ENCODE measurements around the gene NLE1.
"Not testable (repeated sequence)": the region's sequence is repeated elsewhere in the genome, so short reads cannot be mapped to it uniquely, and the experiment has no call there.

NLE1 gene

DNA sequence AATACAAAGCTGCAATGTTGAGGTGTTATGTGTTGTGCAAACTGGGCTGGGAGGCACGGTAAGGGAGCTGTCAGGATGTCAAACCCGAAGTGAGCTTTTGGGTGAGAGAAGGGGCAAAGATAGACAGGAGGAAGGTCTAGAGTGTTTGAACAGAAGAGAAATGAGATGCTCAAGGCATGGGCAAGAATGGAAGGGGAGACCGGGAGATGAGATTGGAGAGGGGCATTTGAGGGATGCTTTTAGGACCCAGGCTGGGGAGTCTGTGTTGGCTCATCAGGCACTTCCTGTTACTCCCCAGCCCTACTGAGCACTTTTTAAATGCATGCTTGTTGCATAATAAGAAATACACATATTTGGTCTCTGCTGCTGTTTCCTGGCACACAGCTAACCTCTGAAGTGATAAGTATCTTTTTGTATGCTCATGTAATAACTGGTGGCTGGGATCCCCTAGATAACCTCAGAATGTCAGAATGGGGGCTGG is 19.2 kb upstream of the NLE1 start:
- no peak for DNase-seq (ENCODE audit: low spot score)

GRCh38 chr17:35160354-35161201 is 18.5 kb upstream of the NLE1 start:
- no peak for DNase-seq (ENCODE audit: low spot score)

- DNase-seq (ENCODE audit: low spot score), result no peak
These were observed 17.8 kb upstream of the NLE1 start for GRCh38 chr17:35159940-35160339.

GRCh38 chr17:35155246-35155645 is 13.1 kb upstream of the NLE1 start:
- no peak for DNase-seq (ENCODE audit: low spot score)

- DNase-seq (ENCODE audit: low spot score), result no peak
These were observed 12.4 kb upstream of the NLE1 start for GRCh38 chr17:35154196-35155165.

DNA sequence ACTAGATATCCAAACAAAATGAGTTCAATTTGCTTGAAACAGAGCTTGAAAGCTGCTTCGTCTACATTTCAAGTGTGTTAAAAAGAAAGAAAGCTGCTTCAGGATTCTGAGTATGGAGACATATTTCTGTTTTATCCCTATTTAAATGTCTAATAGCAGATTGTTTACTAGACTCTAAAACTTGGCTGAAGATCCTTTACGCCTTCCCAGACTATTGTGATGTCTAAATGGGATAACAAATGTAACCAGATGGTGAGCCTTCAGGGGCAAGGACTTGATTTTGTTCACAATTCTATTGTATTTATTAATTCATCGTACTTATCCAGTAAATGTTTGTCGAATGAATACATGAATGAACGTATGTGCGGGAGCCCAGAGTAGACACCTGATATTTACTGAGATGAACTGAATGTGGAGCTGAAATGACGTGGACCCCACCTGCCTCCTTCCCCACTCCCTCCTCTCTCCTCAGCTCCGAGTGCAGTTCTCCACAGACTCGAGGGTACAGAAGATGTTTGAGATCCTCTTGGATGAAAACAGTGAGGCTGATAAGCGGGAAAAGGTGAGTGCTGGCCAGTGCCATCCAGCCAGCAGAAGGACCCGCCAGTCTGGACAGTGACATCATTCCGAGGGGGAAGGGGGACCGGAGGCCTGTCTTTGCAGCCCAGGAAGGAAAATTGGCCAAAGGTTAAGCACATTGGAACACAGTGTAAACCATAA is 10.5 kb upstream of the NLE1 start:
- DNase-seq (ENCODE audit: low spot score), result no peak

DNA sequence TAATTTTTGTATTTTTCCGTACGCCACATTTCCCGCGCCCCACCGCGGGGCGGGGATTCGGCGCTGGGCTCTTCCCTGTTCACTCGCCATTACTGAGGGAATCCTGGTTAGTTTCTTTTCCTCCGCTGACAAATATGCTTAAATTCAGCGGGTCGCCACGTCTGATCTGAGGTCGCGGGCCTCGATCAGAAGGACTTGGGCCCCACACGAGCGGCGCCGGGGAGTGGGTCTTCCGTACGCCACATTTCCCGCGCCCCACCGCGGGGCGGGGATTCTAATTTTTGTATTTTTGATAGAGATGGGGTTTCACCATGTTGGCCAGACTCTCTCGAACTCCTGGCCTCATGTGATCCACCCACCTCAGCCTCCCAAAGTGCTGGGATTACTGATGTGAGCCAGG is 9.0 kb upstream of the NLE1 start:
- not testable (repeated sequence) for DNase-seq (ENCODE audit: low spot score)

GRCh38 chr17:35149941-35150340 is 7.8 kb upstream of the NLE1 start:
- DNase-seq (ENCODE audit: low spot score), result no peak

- no peak for DNase-seq (ENCODE audit: low spot score)
These were observed 6.0 kb upstream of the NLE1 start for GRCh38 chr17:35148144-35148543.

GRCh38 chr17:35147375-35147905 is 5.3 kb upstream of the NLE1 start, which contains the start of gene UNC45B:
Gene UNC45B (plus strand): TSS chr17:35147817. CDS start chr17:35148264, 447 bp downstream.
- DNase-seq (ENCODE audit: low spot score), result no peak

GRCh38 chr17:35146214-35146833 is 4.2 kb upstream of the NLE1 start:
- no peak for DNase-seq (ENCODE audit: low spot score)

GRCh38 chr17:35144840-35145239 is 2.7 kb upstream of the NLE1 start:
- DNase-seq (ENCODE audit: low spot score), result no peak

DNA sequence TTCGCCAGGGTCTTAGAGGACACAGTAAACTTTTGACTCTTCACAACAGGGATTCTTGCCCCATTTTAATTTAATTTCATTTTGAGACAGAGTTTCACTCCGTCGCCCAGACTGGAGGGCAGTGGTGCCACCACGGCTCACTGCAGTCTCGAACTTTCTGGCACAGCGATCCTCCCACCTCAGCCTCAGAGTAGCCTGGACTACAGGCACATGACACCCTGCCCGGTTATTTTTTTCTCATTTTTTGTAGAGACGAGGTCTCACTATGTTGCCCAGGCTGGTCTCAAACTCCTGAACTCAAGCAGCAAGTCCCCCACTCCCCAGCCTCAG is 329 bp upstream of the NLE1 start:
- DNase-seq (ENCODE audit: low spot score), result no peak

DNA sequence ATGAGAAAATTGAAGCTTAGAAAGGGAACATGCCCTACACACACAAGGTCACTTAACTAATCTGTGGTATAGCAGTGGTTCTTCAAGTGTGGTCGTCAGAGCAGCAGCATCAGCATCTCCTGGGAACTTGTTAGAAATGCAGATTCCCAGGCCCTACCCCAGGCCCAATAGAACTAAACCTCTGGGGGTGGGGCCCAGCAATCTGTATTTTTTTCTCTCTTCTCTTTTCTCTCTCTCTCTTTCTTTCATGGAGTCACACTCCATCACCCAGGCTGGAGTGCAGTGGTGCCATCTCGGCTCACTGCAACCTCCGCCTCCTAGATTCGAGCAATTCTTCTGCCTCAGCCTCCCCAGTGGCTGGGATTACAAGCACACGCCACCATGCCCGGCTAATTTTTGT is 3.9 kb downstream of the NLE1 start:
- DNase-seq (ENCODE audit: low spot score), result no peak

- DNase-seq (ENCODE audit: low spot score), result no peak
These were observed 6.8 kb downstream of the NLE1 start for GRCh38 chr17:35135322-35135721.

DNA sequence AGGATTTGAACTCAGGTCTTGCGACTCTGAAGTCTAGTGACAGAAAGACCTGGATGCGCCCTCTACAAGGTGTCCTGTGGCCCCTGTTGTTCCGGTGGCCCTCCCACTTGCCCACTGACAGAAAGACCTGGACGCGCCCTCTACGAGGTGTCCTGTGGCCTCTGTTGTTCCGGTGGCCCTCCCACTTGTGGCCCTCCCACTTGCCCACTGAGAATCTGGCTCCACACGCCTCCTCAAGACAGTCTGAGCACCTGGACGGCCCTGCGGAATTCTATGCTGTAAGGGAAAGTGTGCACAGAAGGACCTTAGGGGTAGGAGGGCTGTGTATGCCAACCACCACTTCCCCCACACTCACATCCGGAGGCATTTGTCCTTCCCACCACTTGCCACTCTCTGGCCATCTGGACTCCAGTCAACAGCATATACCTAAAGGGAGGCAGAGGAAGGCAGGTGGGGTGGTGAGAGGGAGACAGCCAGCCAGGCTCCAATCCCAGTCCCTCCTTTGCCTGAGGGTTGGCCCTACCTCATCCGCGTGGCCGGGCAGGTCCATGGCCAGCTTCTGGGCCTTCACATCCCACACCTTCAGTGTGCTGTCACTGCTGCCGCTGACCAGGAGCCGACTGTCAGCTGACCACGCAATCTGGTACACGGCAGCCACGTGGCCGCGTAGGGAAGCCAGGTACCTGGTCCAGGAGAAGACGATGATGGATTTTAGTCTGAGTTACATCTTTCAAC is 9.1 kb downstream of the NLE1 start:
- DNase-seq (ENCODE audit: low spot score), result no peak

GRCh38 chr17:35132099-35132498 is 10.0 kb downstream of the NLE1 start:
- DNase-seq (ENCODE audit: low spot score), result no peak

DNA sequence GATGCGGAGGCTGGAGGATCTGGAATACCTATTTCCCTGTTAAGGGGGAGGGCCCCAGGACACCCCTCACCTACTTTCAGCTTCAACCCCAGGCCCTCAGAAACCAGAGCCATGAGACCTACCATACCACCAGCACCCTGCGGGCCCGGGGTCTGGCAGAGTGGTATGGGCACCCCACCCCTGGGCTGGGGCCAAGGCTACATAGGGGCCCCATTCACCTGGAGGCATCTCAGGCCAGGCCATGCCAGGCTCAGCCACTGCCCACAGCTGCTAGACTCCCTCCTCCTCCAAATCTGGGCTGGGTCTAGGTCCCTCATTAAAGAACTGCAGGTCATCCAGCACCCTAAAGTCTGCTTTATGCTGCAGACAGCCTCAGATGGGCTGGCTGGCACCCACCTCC is 11.7 kb downstream of the NLE1 start:
- no peak for DNase-seq (ENCODE audit: low spot score)

- DNase-seq (ENCODE audit: low spot score), result no peak
These were observed 12.1 kb downstream of the NLE1 start for GRCh38 chr17:35129973-35130351.

DNA sequence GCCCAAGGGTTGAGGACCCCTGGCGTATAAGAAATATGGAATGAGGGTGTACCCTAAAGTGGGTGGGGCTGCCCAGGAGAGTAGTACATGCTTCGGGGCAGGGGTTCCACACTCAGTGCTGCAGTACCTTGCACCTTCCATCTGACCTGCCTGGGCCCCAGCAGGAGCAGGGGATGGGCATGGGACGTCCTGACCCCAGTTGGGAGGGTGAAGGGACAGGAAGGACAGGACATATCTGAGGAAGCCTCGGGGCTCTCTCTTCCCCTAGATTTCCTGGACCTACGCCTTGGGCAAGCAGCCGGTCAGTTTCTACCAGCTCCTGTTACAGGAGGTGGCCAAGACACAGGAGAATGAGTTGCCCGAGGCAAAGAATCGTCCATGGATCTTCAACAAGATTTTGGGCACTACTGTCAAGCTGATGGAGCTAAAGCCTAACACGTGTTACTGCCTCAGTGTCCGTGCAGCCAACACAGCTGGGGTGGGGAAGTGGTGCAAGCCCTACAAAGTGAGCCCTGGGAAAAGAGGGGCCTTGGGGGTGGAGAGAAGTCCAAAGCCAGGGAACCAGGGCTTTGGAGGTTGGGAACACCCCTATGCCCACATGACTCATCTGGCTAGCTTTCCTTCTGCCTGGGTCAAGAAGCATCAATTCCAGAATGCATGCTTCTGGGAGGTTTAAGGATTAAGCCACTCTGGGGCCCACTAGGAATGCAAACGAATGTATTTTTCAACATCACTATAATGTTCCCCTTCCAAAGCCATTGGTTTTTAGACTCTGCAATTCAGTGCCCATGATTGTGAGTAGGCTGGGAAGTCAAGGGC is 12.7 kb downstream of the NLE1 start:
- no peak for DNase-seq (ENCODE audit: low spot score)
